ENCODE measurements around the gene PIGV. TPM values are rescaled to one million over a fixed set of nuclear protein-coding genes. Genes with fewer than 3 reads are reported as not detected.

Gene PIGV
- polyA plus RNA-seq, 1 donor from 2014 or later, result 4.7 TPM

GRCh38 chr1:26774462-26774861 lies 13.3 kb upstream of the PIGV start:
- no peaks in the 10 kb centered on the region for H3K79me2 ChIP-seq (replicated peaks; ENCODE audit: insufficient read depth, low read length)
- no peak overlapping the region for H3K4me3 ChIP-seq (ENCODE audit: low read length)
- H3K9me2 ChIP-seq (ENCODE audit: insufficient read depth, low read length), result no peaks in the 10 kb centered on the region
- no peak overlapping the region for H3K4me2 ChIP-seq (ENCODE audit: low read length)
- no peak overlapping the region for H2AFZ ChIP-seq (ENCODE audit: low read depth, low read length)
- H3K27me3 ChIP-seq (ENCODE audit: insufficient read depth, low read depth, low read length), result no peaks in the 10 kb centered on the region
- no peaks in the 10 kb centered on the region for H3F3A ChIP-seq (ENCODE audit: insufficient read depth, low read length, poor library complexity, severe bottlenecking)
- TF ChIP-seq, protein P1, sequence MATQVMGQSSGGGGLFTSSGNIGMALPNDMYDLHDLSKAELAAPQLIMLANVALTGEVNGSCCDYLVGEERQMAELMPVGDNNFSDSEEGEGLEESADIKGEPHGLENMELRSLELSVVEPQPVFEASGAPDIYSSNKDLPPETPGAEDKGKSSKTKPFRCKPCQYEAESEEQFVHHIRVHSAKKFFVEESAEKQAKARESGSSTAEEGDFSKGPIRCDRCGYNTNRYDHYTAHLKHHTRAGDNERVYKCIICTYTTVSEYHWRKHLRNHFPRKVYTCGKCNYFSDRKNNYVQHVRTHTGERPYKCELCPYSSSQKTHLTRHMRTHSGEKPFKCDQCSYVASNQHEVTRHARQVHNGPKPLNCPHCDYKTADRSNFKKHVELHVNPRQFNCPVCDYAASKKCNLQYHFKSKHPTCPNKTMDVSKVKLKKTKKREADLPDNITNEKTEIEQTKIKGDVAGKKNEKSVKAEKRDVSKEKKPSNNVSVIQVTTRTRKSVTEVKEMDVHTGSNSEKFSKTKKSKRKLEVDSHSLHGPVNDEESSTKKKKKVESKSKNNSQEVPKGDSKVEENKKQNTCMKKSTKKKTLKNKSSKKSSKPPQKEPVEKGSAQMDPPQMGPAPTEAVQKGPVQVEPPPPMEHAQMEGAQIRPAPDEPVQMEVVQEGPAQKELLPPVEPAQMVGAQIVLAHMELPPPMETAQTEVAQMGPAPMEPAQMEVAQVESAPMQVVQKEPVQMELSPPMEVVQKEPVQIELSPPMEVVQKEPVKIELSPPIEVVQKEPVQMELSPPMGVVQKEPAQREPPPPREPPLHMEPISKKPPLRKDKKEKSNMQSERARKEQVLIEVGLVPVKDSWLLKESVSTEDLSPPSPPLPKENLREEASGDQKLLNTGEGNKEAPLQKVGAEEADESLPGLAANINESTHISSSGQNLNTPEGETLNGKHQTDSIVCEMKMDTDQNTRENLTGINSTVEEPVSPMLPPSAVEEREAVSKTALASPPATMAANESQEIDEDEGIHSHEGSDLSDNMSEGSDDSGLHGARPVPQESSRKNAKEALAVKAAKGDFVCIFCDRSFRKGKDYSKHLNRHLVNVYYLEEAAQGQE (IDR thresholded peaks at IDR 0.05; ENCODE audit: borderline replicate concordance), result no peak
- TF ChIP-seq EZH2 (IDR thresholded peaks at IDR 0.05; ENCODE audit: borderline replicate concordance, insufficient read depth, low read length, poor library complexity, severe bottlenecking) (no peak), SMC3 (conservative IDR thresholded peaks at IDR 0.05; ENCODE audit: poor library complexity) (no peak), RAD21 (conservative IDR thresholded peaks at IDR 0.05) (no peak), TAF1 (IDR thresholded peaks at IDR 0.05; ENCODE audit: low read depth) (no peak), MXI1 (conservative IDR thresholded peaks at IDR 0.05; ENCODE audit: poor library complexity, severe bottlenecking) (no peak), POLR2AphosphoS5 (IDR thresholded peaks at IDR 0.05) (no peak), CTCF (IDR thresholded peaks at IDR 0.05; ENCODE audit: poor library complexity, severe bottlenecking) (no peak), EP300 (conservative IDR thresholded peaks at IDR 0.05; ENCODE audit: poor library complexity, severe bottlenecking) (no peak)
- H3K9ac ChIP-seq (ENCODE audit: low read length), result no peak overlapping the region
- no peaks in the 10 kb centered on the region for H3K9me3 ChIP-seq (ENCODE audit: low read length)
- no peak overlapping the region for H3K27ac ChIP-seq (ENCODE audit: low read length)
- peaks cover 14% of the 10 kb centered on the region for H3K36me3 ChIP-seq (ENCODE audit: insufficient read depth, low read length)
- no peaks in the 10 kb centered on the region for H4K20me1 ChIP-seq (ENCODE audit: insufficient read depth)

- H2AFZ ChIP-seq (ENCODE audit: low read depth, low read length), result no peak overlapping the region
- no peak overlapping the region for H3K9ac ChIP-seq (ENCODE audit: low read length)
- no peaks in the 10 kb centered on the region for H3K79me2 ChIP-seq (replicated peaks; ENCODE audit: insufficient read depth, low read length)
- H3K36me3 ChIP-seq (ENCODE audit: insufficient read depth, low read length), result peaks cover 11% of the 10 kb centered on the region
- no peaks in the 10 kb centered on the region for H3K9me3 ChIP-seq (ENCODE audit: low read length)
- H3K27me3 ChIP-seq (ENCODE audit: insufficient read depth, low read depth, low read length), result no peaks in the 10 kb centered on the region
- H3K27ac ChIP-seq (ENCODE audit: low read length), result no peak overlapping the region
- H4K20me1 ChIP-seq (ENCODE audit: insufficient read depth), result no peaks in the 10 kb centered on the region
- H3K9me2 ChIP-seq (ENCODE audit: insufficient read depth, low read length), result no peaks in the 10 kb centered on the region
- TF ChIP-seq TAF1 (IDR thresholded peaks at IDR 0.05; ENCODE audit: low read depth) (no peak), CTCF (IDR thresholded peaks at IDR 0.05; ENCODE audit: poor library complexity, severe bottlenecking) (no peak), RAD21 (conservative IDR thresholded peaks at IDR 0.05) (no peak), MXI1 (conservative IDR thresholded peaks at IDR 0.05; ENCODE audit: poor library complexity, severe bottlenecking) (no peak), EP300 (conservative IDR thresholded peaks at IDR 0.05; ENCODE audit: poor library complexity, severe bottlenecking) (no peak), EZH2 (IDR thresholded peaks at IDR 0.05; ENCODE audit: borderline replicate concordance, insufficient read depth, low read length, poor library complexity, severe bottlenecking) (no peak), POLR2AphosphoS5 (IDR thresholded peaks at IDR 0.05) (no peak), SMC3 (conservative IDR thresholded peaks at IDR 0.05; ENCODE audit: poor library complexity) (no peak)
- TF ChIP-seq, protein P1 (IDR thresholded peaks at IDR 0.05; ENCODE audit: borderline replicate concordance), result no peak
- no peaks in the 10 kb centered on the region for H3F3A ChIP-seq (ENCODE audit: insufficient read depth, low read length, poor library complexity, severe bottlenecking)
- H3K4me3 ChIP-seq (ENCODE audit: low read length), result no peak overlapping the region
- H3K4me2 ChIP-seq (ENCODE audit: low read length), result no peak overlapping the region
Observed at GRCh38 chr1:26775666-26776065, 12.1 kb upstream of the PIGV start.
